GM23338 (cell line): ENCODE measurements around the gene CMIP. TPM values are rescaled to one million over a fixed set of nuclear protein-coding genes. Genes with fewer than 3 reads are reported as not detected.

ENCODE experiments used
- ATAC-seq: fragments of 200-7000 bp; cut with Tn5 transposase; 3 replicates; pipeline ENCODE4 v1.9.1; 2020
- DNase-seq: peaks from one replicate; pipeline ENCODE4 v3.0.0-alpha.2; 2015; ENCODE audit warnings: low spot score
- H2AFZ ChIP-seq: fragments of 200-600 bp; sonication (generic); 2 replicates; pipeline ENCODE4 v1.8.0; 2016; ENCODE audit warnings: antibody characterized with exemption, mild to moderate bottlenecking, moderate library complexity
- H3F3A ChIP-seq: fragments of 200-600 bp; sonication (generic); replicated peaks from 2 replicates; pipeline ENCODE4 v1.8.0; 2017; ENCODE audit warnings: antibody characterized with exemption, mixed run types, low read depth
- H3K27ac ChIP-seq: fragments of 200-600 bp; sonication (generic); 2 replicates; pipeline ENCODE4 v1.6.1; 2016; ENCODE audit warnings: low read depth
- H3K27me3 ChIP-seq: fragments of 200-600 bp; sonication (generic); 2 replicates; pipeline ENCODE4 v1.8.0; 2016; ENCODE audit warnings: mild to moderate bottlenecking, mixed run types, moderate library complexity; ENCODE audit not compliant: insufficient read depth
- H3K36me3 ChIP-seq: fragments of 200-600 bp; sonication (generic); 2 replicates; pipeline ENCODE4 v1.8.0; 2016; ENCODE audit warnings: mild to moderate bottlenecking; ENCODE audit not compliant: insufficient read depth
- H3K4me1 ChIP-seq: fragments of 200-600 bp; sonication (generic); 2 replicates; pipeline ENCODE4 v1.8.0; 2016; ENCODE audit warnings: mild to moderate bottlenecking, moderate library complexity; ENCODE audit not compliant: insufficient read depth
- H3K4me2 ChIP-seq: fragments of 200-600 bp; sonication (generic); 2 replicates; pipeline ENCODE4 v1.7.1; 2017; ENCODE audit warnings: mixed run types
- H3K4me3 ChIP-seq: fragments of 200-600 bp; sonication (generic); 2 replicates; pipeline ENCODE4 v1.6.1; 2016; ENCODE audit warnings: mixed run types
- H3K79me2 ChIP-seq: fragments of 200-600 bp; sonication (generic); replicated peaks from 2 replicates; pipeline ENCODE4 v1.8.0; 2017; ENCODE audit warnings: mild to moderate bottlenecking; ENCODE audit not compliant: insufficient read depth
- H3K9me2 ChIP-seq: fragments of 200-600 bp; sonication (generic); 2 replicates; pipeline ENCODE4 v1.8.0; 2017; ENCODE audit not compliant: insufficient read depth
- H4K20me1 ChIP-seq: fragments of 200-600 bp; sonication (generic); replicated peaks from 2 replicates; pipeline ENCODE4 v1.8.0; 2017; ENCODE audit warnings: mild to moderate bottlenecking; ENCODE audit not compliant: insufficient read depth
- H3K27ac Mint-ChIP-seq: 2 replicates; pipeline ENCODE4 v1.8.0; 2020; ENCODE audit warnings: inconsistent platforms, mild to moderate bottlenecking, moderate library complexity, mixed read lengths
- H3K27me3 Mint-ChIP-seq: 3 replicates; pipeline ENCODE4 v1.8.0; 2022; ENCODE audit warnings: low read depth, mild to moderate bottlenecking, moderate library complexity, mixed read lengths, inconsistent platforms; ENCODE audit not compliant: insufficient read depth, poor library complexity
- H3K36me3 Mint-ChIP-seq: 3 replicates; pipeline ENCODE4 v1.8.0; 2021; ENCODE audit warnings: low read depth, mild to moderate bottlenecking, inconsistent platforms, moderate library complexity, mixed read lengths
- H3K4me1 Mint-ChIP-seq: 3 replicates; pipeline ENCODE4 v1.8.0; 2020; ENCODE audit warnings: mild to moderate bottlenecking, inconsistent platforms, mixed read lengths
- H3K4me3 Mint-ChIP-seq: 3 replicates; pipeline ENCODE4 v1.8.0; 2021; ENCODE audit warnings: moderate library complexity, mild to moderate bottlenecking, inconsistent platforms, mixed read lengths
- H3K9me3 Mint-ChIP-seq: 3 replicates; pipeline ENCODE4 v1.8.0; 2020; ENCODE audit warnings: moderate library complexity, mild to moderate bottlenecking, inconsistent platforms, mixed read lengths
- EZH2 ChIP-seq: fragments of 200-600 bp; sonication (generic); IDR thresholded peaks from one replicate; pipeline ENCODE4 v1.8.0; 2017; ENCODE audit warnings: antibody characterized with exemption, mild to moderate bottlenecking, low read depth; ENCODE audit not compliant: unreplicated experiment
- EZH2phosphoT487 ChIP-seq: fragments of 200-600 bp; sonication (generic); IDR thresholded peaks from one replicate; pipeline ENCODE4 v1.8.1; 2018; ENCODE audit warnings: antibody characterized with exemption; ENCODE audit not compliant: unreplicated experiment
- JUNB ChIP-seq: IDR thresholded peaks from one replicate; pipeline ENCODE4 v1.6.1; 2016; ENCODE audit warnings: antibody characterized with exemption; ENCODE audit not compliant: unreplicated experiment
- NANOG ChIP-seq: IDR thresholded peaks from 2 replicates; pipeline ENCODE4 v1.6.1; 2016; ENCODE audit warnings: antibody characterized with exemption, borderline replicate concordance
- POLR2AphosphoS5 ChIP-seq: IDR thresholded peaks from 2 replicates; pipeline ENCODE4 v1.6.1; 2016; ENCODE audit warnings: antibody characterized with exemption, low read depth
- STAT1 ChIP-seq: IDR thresholded peaks from one replicate; pipeline ENCODE4 v1.6.1; 2016; ENCODE audit warnings: antibody characterized with exemption; ENCODE audit not compliant: unreplicated experiment
- ZNF114 ChIP-seq: fragments of 250-450 bp; sonication (Bioruptor Pico); IDR thresholded peaks from 2 replicates; pipeline ENCODE4 v1.5.0; 2020; ENCODE audit warnings: mild to moderate bottlenecking, moderate library complexity
- ZNF331 ChIP-seq: fragments of 250-450 bp; sonication (Bioruptor Pico); IDR thresholded peaks from 2 replicates; pipeline ENCODE4 v1.5.0; 2020; ENCODE audit warnings: low read depth, mild to moderate bottlenecking, moderate library complexity
- polyA plus RNA-seq: library from polyadenylated mRNA; unstranded; fragments of >200 nt; fragmentation: Nextera tagmentation; extraction: Ambion mirVana; gene quantifications from 2 replicates; pipeline ENCODE4 v1.2.1, GENCODE V29; 2016
- total RNA-seq: library from RNA; depleted of rRNA; stranded (reverse); fragments of >200 nt; shearing (Covaris generic); gene quantifications from 2 replicates; pipeline ENCODE4 v1.2.3, GENCODE V29; 2014
- TF ChIP-seq, protein P1 (sequence below), 2 experiments: fragments of 200-600 bp in 1 of 2; sonication (generic) in 1 of 2; conservative IDR thresholded peaks; 2 replicates each; pipeline versions ENCODE4 v1.5.1 to v1.6.1; 2016 to 2017; ENCODE audit warnings: antibody characterized with exemption in 2 of 2, low read depth in 2 of 2, mild to moderate bottlenecking in 2 of 2, moderate library complexity in 1 of 2
- TF ChIP-seq, protein P2 (sequence below): IDR thresholded peaks from 2 replicates; pipeline ENCODE4 v1.6.1; 2016; ENCODE audit warnings: antibody characterized with exemption
- TF ChIP-seq, protein P3 (sequence below): fragments of 250-450 bp; sonication (Bioruptor Pico); IDR thresholded peaks from 2 replicates; pipeline ENCODE4 v1.5.0; 2020; ENCODE audit warnings: mild to moderate bottlenecking, moderate library complexity

CMIP gene
- total and polyA plus RNA-seq, 2 experiments from 2014 or later: 9.5 to 62.3 TPM

DNA sequence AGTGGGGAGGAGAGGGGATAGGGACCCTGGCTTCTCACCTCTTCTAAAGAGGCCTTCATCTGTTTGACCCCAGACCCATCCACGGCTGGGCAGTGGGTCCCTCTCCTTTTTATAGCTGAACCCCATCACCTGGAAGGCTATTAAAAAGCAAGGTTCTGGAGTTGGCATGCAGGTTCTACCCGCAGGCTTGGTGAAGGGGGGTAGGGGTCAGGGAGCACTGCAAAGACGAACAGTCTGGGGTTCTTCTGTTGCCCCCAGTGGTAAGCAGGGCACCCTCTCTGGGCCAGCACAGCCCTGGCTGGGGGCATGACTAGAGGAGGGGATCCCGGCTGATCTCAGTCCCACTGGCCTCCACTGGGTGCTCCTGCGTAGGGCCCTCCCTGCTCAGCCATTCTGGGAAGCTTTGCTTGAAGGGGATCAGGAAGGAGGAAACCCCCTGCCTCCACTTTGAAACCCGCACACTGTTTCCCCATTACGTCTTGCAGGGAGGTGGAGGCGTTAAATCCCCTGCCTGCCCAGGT lies 13.6 kb downstream of the CMIP start:
- Histone ChIP-seq H3K4me3 (no peak overlapping the region), H3K27ac (0 out of 2 replicates have a peak overlapping the region, but pooled peaks have one; percentile 20), H2AFZ (no peak overlapping the region), H3K27me3 (no peaks in the 10 kb centered on the region), H3F3A (no peaks in the 10 kb centered on the region), H3K36me3 (no peaks in the 10 kb centered on the region), H3K4me2 (no peak overlapping the region), H3K79me2 (peaks cover 100% of the 10 kb centered on the region), H3K9me2 (no peaks in the 10 kb centered on the region), H4K20me1 (peaks cover 42% of the 10 kb centered on the region), H3K4me1 (peaks cover 14% of the 10 kb centered on the region; the same call in 1 of the 2 replicates)
- no peak for DNase-seq
- TF ChIP-seq STAT1 (no peak), JUNB (no peak)
- TF ChIP-seq, protein P1, sequence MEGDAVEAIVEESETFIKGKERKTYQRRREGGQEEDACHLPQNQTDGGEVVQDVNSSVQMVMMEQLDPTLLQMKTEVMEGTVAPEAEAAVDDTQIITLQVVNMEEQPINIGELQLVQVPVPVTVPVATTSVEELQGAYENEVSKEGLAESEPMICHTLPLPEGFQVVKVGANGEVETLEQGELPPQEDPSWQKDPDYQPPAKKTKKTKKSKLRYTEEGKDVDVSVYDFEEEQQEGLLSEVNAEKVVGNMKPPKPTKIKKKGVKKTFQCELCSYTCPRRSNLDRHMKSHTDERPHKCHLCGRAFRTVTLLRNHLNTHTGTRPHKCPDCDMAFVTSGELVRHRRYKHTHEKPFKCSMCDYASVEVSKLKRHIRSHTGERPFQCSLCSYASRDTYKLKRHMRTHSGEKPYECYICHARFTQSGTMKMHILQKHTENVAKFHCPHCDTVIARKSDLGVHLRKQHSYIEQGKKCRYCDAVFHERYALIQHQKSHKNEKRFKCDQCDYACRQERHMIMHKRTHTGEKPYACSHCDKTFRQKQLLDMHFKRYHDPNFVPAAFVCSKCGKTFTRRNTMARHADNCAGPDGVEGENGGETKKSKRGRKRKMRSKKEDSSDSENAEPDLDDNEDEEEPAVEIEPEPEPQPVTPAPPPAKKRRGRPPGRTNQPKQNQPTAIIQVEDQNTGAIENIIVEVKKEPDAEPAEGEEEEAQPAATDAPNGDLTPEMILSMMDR (conservative IDR thresholded peaks at IDR 0.05; ENCODE audit: low read depth in 2 of 2): no peak
- Mint-ChIP-seq H3K27ac (peak overlapping the region; percentile 61), H3K4me1 (peaks cover 37% of the 10 kb centered on the region), H3K27me3 (peaks cover 10% of the 10 kb centered on the region), H3K9me3 (no peaks in the 10 kb centered on the region), H3K4me3 (no peak overlapping the region), H3K36me3 (peaks cover 20% of the 10 kb centered on the region)
- ATAC-seq: peak; percentile 16

DNA sequence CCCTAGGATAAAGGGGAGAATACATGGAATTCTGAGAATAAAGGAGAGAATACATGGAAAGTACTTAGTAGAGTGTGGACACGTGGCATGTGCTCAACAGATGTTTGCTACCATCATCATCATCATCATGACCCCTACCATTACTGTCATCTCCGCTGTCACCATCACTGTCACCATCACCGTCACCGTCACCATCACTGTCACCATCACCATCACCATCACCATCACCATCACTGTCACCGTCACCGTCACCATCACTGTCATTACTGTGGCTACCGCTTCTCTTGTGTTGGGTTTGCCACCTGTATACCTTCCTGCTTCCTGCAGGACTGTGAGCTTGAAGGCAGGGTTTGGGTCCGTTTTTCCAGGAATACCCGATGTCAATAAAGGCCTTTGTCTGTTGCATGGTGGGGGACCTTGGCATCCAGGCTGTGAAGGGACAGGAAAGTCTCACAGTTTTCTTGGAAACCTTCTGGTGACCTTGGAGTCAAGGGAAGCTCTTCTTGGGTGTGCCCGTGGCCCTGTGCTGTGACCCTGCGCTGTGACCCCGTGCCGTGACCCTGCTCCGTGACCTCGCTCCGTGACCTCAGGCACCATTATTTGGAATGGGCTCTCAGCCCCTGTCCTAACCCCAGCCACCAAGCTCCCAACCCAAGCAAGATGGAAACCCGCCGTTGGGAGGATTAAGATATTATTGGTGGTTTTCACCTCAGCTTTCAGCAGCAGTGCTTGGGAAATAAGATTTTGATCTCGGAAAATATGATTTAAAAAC lies 14.4 kb downstream of the CMIP start:
- Histone ChIP-seq H3K27me3 (no peaks in the 10 kb centered on the region), H3K79me2 (peaks cover 100% of the 10 kb centered on the region), H3K9me2 (no peaks in the 10 kb centered on the region), H3F3A (no peaks in the 10 kb centered on the region), H4K20me1 (peaks cover 46% of the 10 kb centered on the region), H3K27ac (no peak overlapping the region), H3K4me3 (no peak overlapping the region), H3K4me2 (no peak overlapping the region), H3K4me1 (peaks cover 14% of the 10 kb centered on the region; the same call in 1 of the 2 replicates), H3K36me3 (no peaks in the 10 kb centered on the region), H2AFZ (no peak overlapping the region)
- ATAC-seq (no peak), DNase-seq (no peak)
- peaks cover 11% of the 10 kb centered on the region for H3K27me3 Mint-ChIP-seq
- H3K9me3 Mint-ChIP-seq: no peaks in the 10 kb centered on the region
- no peak overlapping the region for H3K27ac Mint-ChIP-seq
- no peak overlapping the region for H3K4me3 Mint-ChIP-seq
- peaks cover 33% of the 10 kb centered on the region for H3K4me1 Mint-ChIP-seq
- H3K36me3 Mint-ChIP-seq: peaks cover 20% of the 10 kb centered on the region
- TF ChIP-seq, protein P2, sequence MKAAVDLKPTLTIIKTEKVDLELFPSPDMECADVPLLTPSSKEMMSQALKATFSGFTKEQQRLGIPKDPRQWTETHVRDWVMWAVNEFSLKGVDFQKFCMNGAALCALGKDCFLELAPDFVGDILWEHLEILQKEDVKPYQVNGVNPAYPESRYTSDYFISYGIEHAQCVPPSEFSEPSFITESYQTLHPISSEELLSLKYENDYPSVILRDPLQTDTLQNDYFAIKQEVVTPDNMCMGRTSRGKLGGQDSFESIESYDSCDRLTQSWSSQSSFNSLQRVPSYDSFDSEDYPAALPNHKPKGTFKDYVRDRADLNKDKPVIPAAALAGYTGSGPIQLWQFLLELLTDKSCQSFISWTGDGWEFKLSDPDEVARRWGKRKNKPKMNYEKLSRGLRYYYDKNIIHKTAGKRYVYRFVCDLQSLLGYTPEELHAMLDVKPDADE: no peak
- TF ChIP-seq EZH2: no peak
- TF ChIP-seq ZNF114 (CRISPR knock-in tag): no peak
- TF ChIP-seq NANOG: no peak
- no peak for TF ChIP-seq ZNF331 (CRISPR knock-in tag)
- TF ChIP-seq, protein P3, sequence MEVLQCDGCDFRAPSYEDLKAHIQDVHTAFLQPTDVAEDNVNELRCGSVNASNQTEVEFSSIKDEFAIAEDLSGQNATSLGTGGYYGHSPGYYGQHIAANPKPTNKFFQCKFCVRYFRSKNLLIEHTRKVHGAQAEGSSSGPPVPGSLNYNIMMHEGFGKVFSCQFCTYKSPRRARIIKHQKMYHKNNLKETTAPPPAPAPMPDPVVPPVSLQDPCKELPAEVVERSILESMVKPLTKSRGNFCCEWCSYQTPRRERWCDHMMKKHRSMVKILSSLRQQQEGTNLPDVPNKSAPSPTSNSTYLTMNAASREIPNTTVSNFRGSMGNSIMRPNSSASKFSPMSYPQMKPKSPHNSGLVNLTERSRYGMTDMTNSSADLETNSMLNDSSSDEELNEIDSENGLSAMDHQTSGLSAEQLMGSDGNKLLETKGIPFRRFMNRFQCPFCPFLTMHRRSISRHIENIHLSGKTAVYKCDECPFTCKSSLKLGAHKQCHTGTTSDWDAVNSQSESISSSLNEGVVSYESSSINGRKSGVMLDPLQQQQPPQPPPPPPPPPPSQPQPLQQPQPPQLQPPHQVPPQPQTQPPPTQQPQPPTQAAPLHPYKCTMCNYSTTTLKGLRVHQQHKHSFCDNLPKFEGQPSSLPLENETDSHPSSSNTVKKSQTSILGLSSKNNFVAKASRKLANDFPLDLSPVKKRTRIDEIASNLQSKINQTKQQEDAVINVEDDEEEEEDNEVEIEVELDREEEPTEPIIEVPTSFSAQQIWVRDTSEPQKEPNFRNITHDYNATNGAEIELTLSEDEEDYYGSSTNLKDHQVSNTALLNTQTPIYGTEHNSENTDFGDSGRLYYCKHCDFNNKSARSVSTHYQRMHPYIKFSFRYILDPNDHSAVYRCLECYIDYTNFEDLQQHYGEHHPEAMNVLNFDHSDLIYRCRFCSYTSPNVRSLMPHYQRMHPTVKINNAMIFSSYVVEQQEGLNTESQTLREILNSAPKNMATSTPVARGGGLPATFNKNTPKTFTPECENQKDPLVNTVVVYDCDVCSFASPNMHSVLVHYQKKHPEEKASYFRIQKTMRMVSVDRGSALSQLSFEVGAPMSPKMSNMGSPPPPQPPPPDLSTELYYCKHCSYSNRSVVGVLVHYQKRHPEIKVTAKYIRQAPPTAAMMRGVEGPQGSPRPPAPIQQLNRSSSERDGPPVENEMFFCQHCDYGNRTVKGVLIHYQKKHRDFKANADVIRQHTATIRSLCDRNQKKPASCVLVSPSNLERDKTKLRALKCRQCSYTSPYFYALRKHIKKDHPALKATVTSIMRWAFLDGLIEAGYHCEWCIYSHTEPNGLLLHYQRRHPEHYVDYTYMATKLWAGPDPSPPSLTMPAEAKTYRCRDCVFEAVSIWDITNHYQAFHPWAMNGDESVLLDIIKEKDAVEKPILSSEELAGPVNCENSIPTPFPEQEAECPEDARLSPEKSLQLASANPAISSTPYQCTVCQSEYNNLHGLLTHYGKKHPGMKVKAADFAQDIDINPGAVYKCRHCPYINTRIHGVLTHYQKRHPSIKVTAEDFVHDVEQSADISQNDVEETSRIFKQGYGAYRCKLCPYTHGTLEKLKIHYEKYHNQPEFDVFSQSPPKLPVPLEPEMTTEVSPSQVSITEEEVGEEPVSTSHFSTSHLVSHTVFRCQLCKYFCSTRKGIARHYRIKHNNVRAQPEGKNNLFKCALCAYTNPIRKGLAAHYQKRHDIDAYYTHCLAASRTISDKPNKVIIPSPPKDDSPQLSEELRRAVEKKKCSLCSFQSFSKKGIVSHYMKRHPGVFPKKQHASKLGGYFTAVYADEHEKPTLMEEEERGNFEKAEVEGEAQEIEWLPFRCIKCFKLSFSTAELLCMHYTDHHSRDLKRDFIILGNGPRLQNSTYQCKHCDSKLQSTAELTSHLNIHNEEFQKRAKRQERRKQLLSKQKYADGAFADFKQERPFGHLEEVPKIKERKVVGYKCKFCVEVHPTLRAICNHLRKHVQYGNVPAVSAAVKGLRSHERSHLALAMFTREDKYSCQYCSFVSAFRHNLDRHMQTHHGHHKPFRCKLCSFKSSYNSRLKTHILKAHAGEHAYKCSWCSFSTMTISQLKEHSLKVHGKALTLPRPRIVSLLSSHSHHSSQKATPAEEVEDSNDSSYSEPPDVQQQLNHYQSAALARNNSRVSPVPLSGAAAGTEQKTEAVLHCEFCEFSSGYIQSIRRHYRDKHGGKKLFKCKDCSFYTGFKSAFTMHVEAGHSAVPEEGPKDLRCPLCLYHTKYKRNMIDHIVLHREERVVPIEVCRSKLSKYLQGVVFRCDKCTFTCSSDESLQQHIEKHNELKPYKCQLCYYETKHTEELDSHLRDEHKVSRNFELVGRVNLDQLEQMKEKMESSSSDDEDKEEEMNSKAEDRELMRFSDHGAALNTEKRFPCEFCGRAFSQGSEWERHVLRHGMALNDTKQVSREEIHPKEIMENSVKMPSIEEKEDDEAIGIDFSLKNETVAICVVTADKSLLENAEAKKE (CRISPR knock-in tag): no peak
- TF ChIP-seq STAT1: no peak
- TF ChIP-seq POLR2AphosphoS5: no peak
- TF ChIP-seq JUNB: no peak
- TF ChIP-seq EZH2phosphoT487: no peak
